LNCAP (cell line): ENCODE data around the gene CASP8.

Experiments
- CTCF ChIP-seq: fragments of 450-650 bp; IDR thresholded peaks from 2 replicates; pipeline ENCODE4 v1.5.1; 2017; ENCODE audit warnings: mild to moderate bottlenecking

Gene CASP8

GRCh38 chr2:201279079-201279478, 18.7 kb downstream of the CASP8 start:
- TF ChIP-seq CTCF, result no peak

GRCh38 chr2:201280191-201281040, 20.1 kb downstream of the CASP8 start:
- TF ChIP-seq CTCF, result no peak

GRCh38 chr2:201285499-201285898, 25.2 kb downstream of the CASP8 start:
- no peak for TF ChIP-seq CTCF

- no peak for TF ChIP-seq CTCF
Measured at GRCh38 chr2:201298462-201299052, 38.2 kb downstream of the CASP8 start.

GRCh38 chr2:201307876-201308275, 47.5 kb downstream of the CASP8 start:
- TF ChIP-seq CTCF, result no peak

- no peak for TF ChIP-seq CTCF
Measured at GRCh38 chr2:201308914-201309313, 48.6 kb downstream of the CASP8 start.

GRCh38 chr2:201313362-201313761, 53.0 kb downstream of the CASP8 start:
- TF ChIP-seq CTCF, result no peak
